Pancreas (tissue), 10 donors: ENCODE measurements around the gene MS4A15. TPM values are rescaled to one million over a fixed set of nuclear protein-coding genes. Genes with fewer than 3 reads are reported as not detected.

Experiments
- ATAC-seq, 4 donors: fragments of 200-7000 bp; cut with Tn5 transposase; one replicate each; pipeline versions ENCODE4 v1.8.0 to v1.9.1; 2020; ENCODE audit warnings: mild to moderate bottlenecking in 4 of 4, moderate library complexity in 4 of 4
- DNase-seq, 6 donors: peaks; one replicate each; pipeline ENCODE4 v3.0.0-alpha.2; 2020
- FAIRE-seq: peaks from 2 replicates; lab custom pipeline; 2012; peaks lifted over from hg19 to GRCh38; lab: Jason Lieb, UNC
- H3K27ac ChIP-seq, 4 donors: fragments of 200-600 bp; sonication (generic); 1 replicate in 3 of 4; 2 replicates in 1 of 4; pipeline versions ENCODE4 v1.5.0 to v1.8.0; 2020
- H3K27me3 ChIP-seq, 4 donors: fragments of 200-600 bp; one replicate each; pipeline ENCODE4 v1.8.0; 2021
- H3K36me3 ChIP-seq, 3 donors: fragments of 200-600 bp; sonication (generic) in 1 of 3; one replicate each; pipeline versions ENCODE4 v1.5.0 to v1.8.0; 2020 to 2021
- H3K4me1 ChIP-seq, 3 donors: fragments of 200-600 bp; one replicate each; pipeline ENCODE4 v1.8.0; 2021
- H3K4me3 ChIP-seq, 4 donors: fragments of 200-600 bp; sonication (generic) in 2 of 4; one replicate each; pipeline versions ENCODE4 v1.5.0 to v1.8.0; 2020 to 2021
- H3K9me3 ChIP-seq, 4 donors: fragments of 200-600 bp; one replicate each; pipeline ENCODE4 v1.8.0; 2021
- whole genome bisulfite sequencing, 2 donors: extraction: QIAGEN DNeasy Blood & Tissue Kit; methylation state at CpG; one replicate each; pipeline ENCODE4 v1.1.7; 2013; 5-methylcytosine and 5-hydroxymethylcytosine counted together
- intact Hi-C, 3 donors: fragments of 100-400 bp; cut with DNase I; formaldehyde crosslinking; loops; one replicate each; pipeline versions ENCODE4 v1.11.1 to v1.14.2; 2022
- polyA plus RNA-seq, 2 donors: library from polyadenylated mRNA; stranded (reverse); fragments of 200-250 nt; gene quantifications; one replicate each; pipeline ENCODE4 v1.2.3, GENCODE V29; 2013
- total RNA-seq, 6 donors: library from RNA; stranded (reverse); fragmentation: NEBNext Ultra II Directional in 4 of 6; extraction: Animal tissue kit (Norgen Biotek cat#: 25700) in 4 of 6; gene quantifications; one replicate each; pipeline versions ENCODE4 v1.2.1 to v1.2.4, GENCODE V29; 2021 to 2023
- TF ChIP-seq, protein P1 (sequence below), 4 donors: fragments of 200-600 bp; sonication (generic) in 3 of 4; IDR thresholded peaks; one replicate each; pipeline versions ENCODE4 v1.5.0 to v1.8.0; 2021; ENCODE audit warnings: antibody characterized with exemption in 4 of 4
- donor health status: healthy with polysubstance abuse.
- donor health status: DM: no; HTN: no; CAD: no; lungs with moderate emphysema.
- donor health status: DM: no; HTN: no; CAD: no.
- donor health status: control.
- donor health status: control.
- donor health status: Bipolar disorder and iron deficiency.
- donor health status: DM: yes; HTN: yes; CAD: no.
- donor health status: DM: no; HTN: no; CAD: no.
- donor health status: DM: no; HTN: no; CAD: no.
- donor health status: DM: yes; HTN: yes; CAD: no.

MS4A15 gene
- total and polyA plus RNA-seq, 8 donors, result 0.09 TPM; not detected in 7

DNA sequence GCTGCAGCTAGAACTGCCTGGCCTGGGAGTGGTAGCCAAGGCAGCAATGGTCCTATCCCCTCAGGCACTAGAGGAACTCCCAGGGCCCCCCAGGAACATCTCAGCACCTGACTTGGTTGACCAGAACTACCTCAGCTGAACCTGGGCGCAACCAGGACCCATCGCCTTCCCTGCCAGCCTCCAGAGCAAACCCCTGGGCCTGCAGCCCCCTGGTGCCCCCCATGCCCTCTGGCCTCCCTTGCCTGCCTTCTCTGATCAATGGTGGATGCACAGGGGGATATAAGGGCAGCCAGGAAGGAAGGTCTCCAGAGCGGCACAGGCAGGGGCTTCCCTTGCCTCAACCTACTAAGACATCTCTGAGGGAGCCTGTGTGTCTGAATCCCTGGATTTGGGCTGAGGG lies 42.0 kb downstream of the MS4A15 start:
- 93 to 94% methylated on average over 3 of the region's 3 CpGs for WGBS, 2 donors
- Histone ChIP-seq H3K4me1 (no peaks in the 10 kb centered on the region), H3K9me3 (no peaks in the 10 kb centered on the region), H3K27me3 (no peaks in the 10 kb centered on the region), H3K27ac (no peak overlapping the region), H3K36me3 (no peaks in the 10 kb centered on the region), H3K4me3 (no peak overlapping the region)
- DNase-seq (no peak), FAIRE-seq (no peak), ATAC-seq (no peak)
- TF ChIP-seq, protein P1, sequence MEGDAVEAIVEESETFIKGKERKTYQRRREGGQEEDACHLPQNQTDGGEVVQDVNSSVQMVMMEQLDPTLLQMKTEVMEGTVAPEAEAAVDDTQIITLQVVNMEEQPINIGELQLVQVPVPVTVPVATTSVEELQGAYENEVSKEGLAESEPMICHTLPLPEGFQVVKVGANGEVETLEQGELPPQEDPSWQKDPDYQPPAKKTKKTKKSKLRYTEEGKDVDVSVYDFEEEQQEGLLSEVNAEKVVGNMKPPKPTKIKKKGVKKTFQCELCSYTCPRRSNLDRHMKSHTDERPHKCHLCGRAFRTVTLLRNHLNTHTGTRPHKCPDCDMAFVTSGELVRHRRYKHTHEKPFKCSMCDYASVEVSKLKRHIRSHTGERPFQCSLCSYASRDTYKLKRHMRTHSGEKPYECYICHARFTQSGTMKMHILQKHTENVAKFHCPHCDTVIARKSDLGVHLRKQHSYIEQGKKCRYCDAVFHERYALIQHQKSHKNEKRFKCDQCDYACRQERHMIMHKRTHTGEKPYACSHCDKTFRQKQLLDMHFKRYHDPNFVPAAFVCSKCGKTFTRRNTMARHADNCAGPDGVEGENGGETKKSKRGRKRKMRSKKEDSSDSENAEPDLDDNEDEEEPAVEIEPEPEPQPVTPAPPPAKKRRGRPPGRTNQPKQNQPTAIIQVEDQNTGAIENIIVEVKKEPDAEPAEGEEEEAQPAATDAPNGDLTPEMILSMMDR (IDR thresholded peaks at IDR 0.05), result no peak
- intact Hi-C loops, result no loop called here

DNA sequence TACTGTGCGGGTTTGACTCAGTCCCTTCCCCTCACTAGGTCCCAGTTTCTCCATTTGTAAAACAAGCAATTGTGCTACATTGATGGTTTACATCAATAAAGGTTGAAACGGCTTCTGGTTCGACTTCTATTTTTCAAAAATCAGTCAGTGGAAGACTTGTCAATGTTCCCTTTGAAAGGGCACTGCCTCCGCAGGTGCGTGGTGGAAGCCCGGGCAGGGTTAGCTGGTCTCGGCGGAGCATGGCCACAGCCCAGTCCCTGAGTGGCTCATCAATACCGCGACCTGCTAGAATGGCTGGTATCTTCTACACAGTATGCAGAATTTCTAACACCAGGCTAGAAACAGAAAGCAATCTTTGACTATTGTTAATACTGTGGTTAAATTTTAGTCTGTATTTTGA lies 44.5 kb downstream of the MS4A15 start:
- FAIRE-seq (no peak), ATAC-seq (no peak), DNase-seq (no peak)
- 75 to 78% methylated on average over 10 of the region's 10 CpGs for WGBS, 2 donors
- Histone ChIP-seq H3K27me3 (no peaks in the 10 kb centered on the region), H3K4me1 (no peaks in the 10 kb centered on the region), H3K36me3 (no peaks in the 10 kb centered on the region), H3K27ac (no peak overlapping the region), H3K9me3 (no peaks in the 10 kb centered on the region), H3K4me3 (no peak overlapping the region)
- TF ChIP-seq, protein P1 (IDR thresholded peaks at IDR 0.05), result no peak
- intact Hi-C loops, result no loop called here

- WGBS, 2 donors, result 66 to 71% methylated on average over 7 of the region's 7 CpGs
- FAIRE-seq, result no peak
Measured at GRCh38 chr11:60803273-60803936, 46.7 kb downstream of the MS4A15 start.

GRCh38 chr11:60809249-60809648 lies 52.6 kb downstream of the MS4A15 start:
- Histone ChIP-seq H3K4me1 (no peaks in the 10 kb centered on the region), H3K27me3 (no peaks in the 10 kb centered on the region), H3K4me3 (no peak overlapping the region), H3K9me3 (no peaks in the 10 kb centered on the region), H3K36me3 (no peaks in the 10 kb centered on the region), H3K27ac (no peak overlapping the region)
- intact Hi-C loops, result no loop called here
- no peak for FAIRE-seq
- TF ChIP-seq, protein P1 (IDR thresholded peaks at IDR 0.05), result no peak
- no peak for DNase-seq
- ATAC-seq, result no peak
- 53 to 61% methylated on average over 3 of the region's 3 CpGs for WGBS, 2 donors

More at GRCh38 chr11:60803273-60803936, 46.7 kb downstream of the MS4A15 start:
- Histone ChIP-seq H3K27me3 (no peaks in the 10 kb centered on the region), H3K36me3 (no peaks in the 10 kb centered on the region), H3K4me1 (no peaks in the 10 kb centered on the region), H3K4me3 (no peak overlapping the region), H3K27ac (no peak overlapping the region), H3K9me3 (no peaks in the 10 kb centered on the region)
- ATAC-seq, result no peak
- intact Hi-C loops, result no loop called here
- TF ChIP-seq, protein P1 (IDR thresholded peaks at IDR 0.05), result no peak
- DNase-seq, result no peak

GRCh38 chr11:60809691-60810090 lies 53.0 kb downstream of the MS4A15 start:
- H3K4me3 ChIP-seq, result no peak overlapping the region
- no peaks in the 10 kb centered on the region for H3K36me3 ChIP-seq
- H3K9me3 ChIP-seq, result no peaks in the 10 kb centered on the region
- intact Hi-C loops, result no loop called here
- TF ChIP-seq, protein P1 (IDR thresholded peaks at IDR 0.05), result no peak
- DNase-seq, result no peak
- FAIRE-seq, result no peak
- H3K27ac ChIP-seq, result no peak overlapping the region
- 76 to 84% methylated on average over 11 of the region's 11 CpGs for WGBS, 2 donors
- H3K4me1 ChIP-seq, result no peaks in the 10 kb centered on the region
- ATAC-seq, result no peak
- no peaks in the 10 kb centered on the region for H3K27me3 ChIP-seq
